Measurements from ENCODE around the gene ARIH1. TPM values are rescaled to one million over a fixed set of nuclear protein-coding genes. Genes with fewer than 3 reads are reported as not detected.

ARIH1 gene
- total and polyA plus RNA-seq, 5 experiments from 2014 or later: 10.3 to 197 (median 19.0) TPM

Other genes with a start within 250 kb of the ARIH1 start
- 100 to 1,000 TPM; 277 to 285 TPM for gene PKM, start 243.1 kb upstream of the ARIH1 start, total RNA-seq
- gene PKM, start 243.1 kb upstream of the ARIH1 start, polyA plus RNA-seq: 100 to 1,000 TPM; 305 to 330 (median 318) TPM
- gene PARP6, start 201.8 kb upstream of the ARIH1 start, total RNA-seq: 100 to 1,000 TPM; 122 to 133 TPM
- gene PARP6, start 201.8 kb upstream of the ARIH1 start, polyA plus RNA-seq: 10 to 100 TPM; 13.1 to 38.2 (median 13.9) TPM
- 1 to 10 TPM; 4.7 to 5.9 TPM for gene CELF6, start 154.2 kb upstream of the ARIH1 start, total RNA-seq
- gene CELF6, start 154.2 kb upstream of the ARIH1 start, polyA plus RNA-seq: under 1 TPM in 1 of 3 donors, not detected in 2; 0.18 TPM
- gene HEXA, start 98.3 kb upstream of the ARIH1 start, total RNA-seq: 100 to 1,000 TPM; 102 to 110 TPM
- 100 to 1,000 TPM in 1 of 3 donors, 10 to 100 TPM in 2; 80.0 to 113 (median 94.7) TPM for gene HEXA, start 98.3 kb upstream of the ARIH1 start, polyA plus RNA-seq
- gene TMEM202, start 76.0 kb upstream of the ARIH1 start, total RNA-seq: not detected
- not detected for gene TMEM202, start 76.0 kb upstream of the ARIH1 start, polyA plus RNA-seq
- not detected for gene GOLGA6B, start 180.4 kb downstream of the ARIH1 start, total RNA-seq
- gene GOLGA6B, start 180.4 kb downstream of the ARIH1 start, polyA plus RNA-seq: not detected
- under 1 TPM in 1 of 2 experiments, not detected in 1; 0.47 TPM for gene HIGD2B, start 211.9 kb downstream of the ARIH1 start, total RNA-seq
- gene HIGD2B, start 211.9 kb downstream of the ARIH1 start, polyA plus RNA-seq: not detected
- 10 to 100 TPM; 27.0 to 28.7 TPM for gene BBS4, start 211.9 kb downstream of the ARIH1 start, total RNA-seq
- gene BBS4, start 211.9 kb downstream of the ARIH1 start, polyA plus RNA-seq: 10 to 100 TPM; 14.4 to 15.9 (median 15.4) TPM

All from naive thymus-derived CD8-positive, alpha-beta T cell (primary cell).